SU-DHL-6 (cell line): ENCODE results near the gene SUMO2.
A peak's percentile ranks its signal among the peaks of the same experiment; 100 is the strongest.

ENCODE experiments used
- CTCF ChIP-seq: fragments of 200-600 bp; sonication (generic); IDR thresholded peaks from one replicate; pipeline ENCODE4 v1.5.1; 2017; ENCODE audit warnings: antibody characterized with exemption, mild to moderate bottlenecking, low read length, moderate library complexity; ENCODE audit not compliant: insufficient read depth, poor library complexity, severe bottlenecking
- EZH2phosphoT487 ChIP-seq: fragments of 200-600 bp; sonication (generic), shearing (Covaris generic); conservative IDR thresholded peaks from 2 replicates; pipeline ENCODE4 v1.6.1; 2018; ENCODE audit warnings: mild to moderate bottlenecking, antibody characterized with exemption, low read length, moderate library complexity, mixed read lengths

- peak; percentile 64 for TF ChIP-seq CTCF
- TF ChIP-seq EZH2phosphoT487 = no peak
Observed at GRCh38 chr17:75131278-75132017, 51.3 kb downstream of the SUMO2 start, which contains the start of gene NT5C.
